Stimulated activated CD4-positive, alpha-beta T cell treated with anti-CD3 and anti-CD28 coated beads, Interleukin-1b, Interleukin-23, amount 100 ng/mL, for 1 hour (primary cell): ENCODE data around the gene CFAP45.
"Not testable (repeated sequence)": the region's sequence is repeated elsewhere in the genome, so short reads cannot be mapped to it uniquely, and the experiment has no call there.

Experiments used
- DNase-seq, 2 donors: peaks; one replicate each; pipeline ENCODE4 v3.0.0-alpha.2; 2020; ENCODE audit warnings: low read depth in 2 of 2

Gene CFAP45

DNA sequence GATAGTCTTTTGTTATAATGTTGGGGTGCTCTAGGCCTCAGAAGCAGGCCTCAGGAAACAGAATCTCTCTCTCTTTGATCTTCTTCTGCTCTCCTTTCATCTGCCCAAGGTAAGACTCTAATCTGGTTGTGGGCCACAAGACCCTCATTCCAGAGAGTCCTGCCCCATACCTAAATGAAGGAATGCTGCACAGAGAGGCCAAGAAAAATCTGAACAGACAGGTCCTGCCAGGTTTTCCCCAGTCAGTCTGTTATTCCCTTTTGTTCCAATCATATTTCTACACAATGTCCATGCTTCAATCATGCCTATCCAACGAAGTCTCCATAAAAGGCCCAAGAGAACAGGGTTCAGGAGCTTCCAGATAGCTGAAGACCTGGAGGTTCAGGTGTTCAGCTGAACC lies 7.0 kb upstream of the CFAP45 start:
- DNase-seq, result no peak

DNA sequence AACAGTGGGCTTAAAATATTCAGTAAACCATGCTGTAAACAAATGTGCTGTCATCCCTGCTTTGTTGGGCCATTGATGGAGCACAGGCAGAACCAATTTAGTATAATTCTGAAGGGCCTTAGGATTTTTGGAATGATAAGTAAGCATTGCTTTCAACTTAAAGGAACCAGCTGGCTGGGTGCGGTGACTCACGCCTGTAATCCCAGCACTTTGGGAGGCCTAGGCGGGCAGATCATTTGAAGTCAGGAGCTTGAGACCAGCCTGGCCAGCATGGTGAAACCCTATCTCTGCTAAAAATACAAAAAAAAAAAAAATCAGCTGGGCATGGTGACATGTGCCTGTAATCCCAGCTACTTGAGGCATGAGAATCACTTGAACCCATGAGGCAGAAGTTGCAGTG lies 4.1 kb upstream of the CFAP45 start:
- not testable (repeated sequence) for DNase-seq

DNA sequence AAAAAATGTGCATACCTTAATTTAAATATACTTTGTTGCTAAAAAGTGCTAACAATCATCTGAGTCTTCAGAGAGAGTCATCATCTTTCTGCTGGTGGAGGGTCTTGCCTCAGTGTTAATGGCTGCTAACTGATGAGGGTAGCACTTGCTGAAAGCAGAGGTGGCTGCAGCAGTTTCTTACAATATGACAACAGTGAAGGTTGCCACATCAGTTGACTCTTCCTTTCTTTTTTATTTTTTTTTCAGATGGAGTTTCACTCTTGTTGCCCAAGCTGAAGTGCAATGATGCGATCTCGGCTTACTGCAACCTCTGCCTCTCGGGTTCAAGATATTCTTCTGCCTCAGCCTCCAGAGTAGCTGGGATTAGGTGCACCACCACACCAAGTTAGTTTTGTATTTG lies 2.6 kb upstream of the CFAP45 start:
- DNase-seq, result no peak

DNA sequence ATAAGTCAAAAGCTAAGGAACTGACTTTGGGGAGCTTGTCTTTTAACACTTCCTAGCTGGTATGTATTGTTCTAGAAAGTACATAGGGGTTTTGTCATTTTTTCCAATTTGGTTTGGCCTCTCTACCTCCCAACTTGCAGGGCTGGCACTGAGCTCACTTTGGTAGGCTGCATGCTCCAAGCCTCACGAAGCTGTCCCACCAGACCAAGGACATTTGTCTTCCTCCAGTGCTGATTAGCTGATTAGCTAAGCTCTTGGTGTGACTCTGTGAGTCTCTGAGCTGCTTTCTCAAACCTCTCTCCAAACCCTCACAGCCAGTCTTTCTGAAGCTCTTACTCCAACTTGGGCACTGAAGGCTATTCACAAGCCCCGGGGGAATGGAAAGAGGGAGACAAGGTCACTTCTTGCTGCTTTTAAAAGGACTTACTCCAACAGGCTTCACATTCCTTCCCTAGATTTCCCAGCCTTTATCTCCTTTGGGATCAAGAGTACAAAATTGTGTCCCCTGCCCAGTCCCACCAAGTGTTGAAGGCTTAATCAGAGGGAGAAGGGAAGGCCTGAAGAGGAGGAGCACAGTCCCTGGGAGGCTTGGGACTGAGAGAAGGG lies 893 bp upstream of the CFAP45 start:
- no peak for DNase-seq

DNA sequence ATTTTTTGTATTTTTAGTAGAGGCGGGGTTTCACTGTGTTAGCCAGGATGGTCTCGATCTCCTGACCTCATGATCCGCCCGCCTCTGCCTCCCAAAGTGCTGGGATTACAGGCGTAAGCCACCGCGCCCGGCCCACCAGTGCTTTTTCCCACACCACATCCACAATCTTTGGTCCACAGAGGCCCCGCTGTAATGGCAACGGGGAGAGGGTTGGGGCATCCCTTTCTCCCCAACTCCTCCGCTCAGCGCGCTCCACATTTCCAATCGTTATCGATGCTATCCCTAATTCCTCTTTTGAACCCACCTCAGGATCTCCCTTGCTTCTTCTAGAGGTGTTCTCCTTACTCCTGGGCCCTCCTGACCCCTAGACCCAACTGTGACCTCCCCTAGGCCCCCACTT lies 331 bp downstream of the CFAP45 start:
- not testable (repeated sequence) for DNase-seq

DNA sequence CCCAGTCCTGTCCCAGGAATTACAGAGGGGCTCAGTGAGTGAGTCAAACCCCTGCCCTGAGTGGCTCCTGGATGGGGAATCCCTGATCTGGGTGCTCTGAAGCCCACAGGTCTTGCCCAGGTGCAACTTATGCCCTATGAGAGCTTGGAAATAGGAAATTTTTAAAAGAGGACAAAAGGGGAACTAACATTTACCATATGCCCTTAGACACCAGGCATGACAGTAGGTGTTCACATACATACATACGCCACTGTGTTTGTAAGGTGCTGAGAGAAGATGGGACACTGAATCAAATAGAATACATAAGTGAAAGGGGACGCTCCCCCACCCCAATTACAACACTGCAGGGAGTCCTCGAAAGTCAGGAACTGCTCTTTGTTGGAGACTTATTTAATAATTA lies 1.4 kb downstream of the CFAP45 start:
- DNase-seq, result no peak

DNA sequence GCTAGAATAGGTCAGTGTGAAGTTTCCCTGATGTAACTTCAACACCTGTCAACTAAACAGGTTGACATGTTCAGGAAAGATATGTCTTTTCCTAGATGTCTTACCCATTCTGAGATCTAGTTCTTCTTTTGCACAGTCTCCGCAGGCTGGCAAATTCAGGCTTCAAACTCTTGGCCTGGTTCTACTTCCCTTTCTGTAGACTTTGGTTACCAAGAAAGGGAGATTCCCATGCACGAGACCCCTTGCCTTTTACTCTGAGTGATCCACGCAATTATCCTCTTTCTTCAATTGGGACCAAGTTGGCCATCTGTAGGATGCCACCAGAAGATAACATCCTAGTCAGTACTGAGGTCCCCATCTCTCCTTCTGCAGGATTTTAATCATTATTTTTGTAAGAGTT lies 2.0 kb downstream of the CFAP45 start:
- DNase-seq, result no peak

DNA sequence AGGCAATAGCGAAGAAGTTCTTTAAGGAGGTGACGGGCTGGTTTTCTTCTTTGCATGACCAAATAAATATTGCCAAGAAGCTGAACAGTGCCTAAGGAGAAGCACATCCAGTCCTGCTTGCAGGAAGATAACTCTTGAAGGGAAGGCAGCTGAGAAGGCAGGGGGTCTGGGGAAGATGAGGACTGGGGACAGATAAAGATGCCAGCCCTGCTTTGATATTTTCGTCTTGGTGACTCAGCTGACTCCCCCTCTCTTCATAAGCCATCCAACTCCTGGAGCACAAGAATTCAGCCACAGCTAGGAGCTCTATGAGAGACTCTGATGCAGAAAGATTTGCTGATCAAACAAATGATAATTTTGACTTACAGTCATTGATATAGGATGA lies 3.4 kb downstream of the CFAP45 start:
- no peak for DNase-seq

DNA sequence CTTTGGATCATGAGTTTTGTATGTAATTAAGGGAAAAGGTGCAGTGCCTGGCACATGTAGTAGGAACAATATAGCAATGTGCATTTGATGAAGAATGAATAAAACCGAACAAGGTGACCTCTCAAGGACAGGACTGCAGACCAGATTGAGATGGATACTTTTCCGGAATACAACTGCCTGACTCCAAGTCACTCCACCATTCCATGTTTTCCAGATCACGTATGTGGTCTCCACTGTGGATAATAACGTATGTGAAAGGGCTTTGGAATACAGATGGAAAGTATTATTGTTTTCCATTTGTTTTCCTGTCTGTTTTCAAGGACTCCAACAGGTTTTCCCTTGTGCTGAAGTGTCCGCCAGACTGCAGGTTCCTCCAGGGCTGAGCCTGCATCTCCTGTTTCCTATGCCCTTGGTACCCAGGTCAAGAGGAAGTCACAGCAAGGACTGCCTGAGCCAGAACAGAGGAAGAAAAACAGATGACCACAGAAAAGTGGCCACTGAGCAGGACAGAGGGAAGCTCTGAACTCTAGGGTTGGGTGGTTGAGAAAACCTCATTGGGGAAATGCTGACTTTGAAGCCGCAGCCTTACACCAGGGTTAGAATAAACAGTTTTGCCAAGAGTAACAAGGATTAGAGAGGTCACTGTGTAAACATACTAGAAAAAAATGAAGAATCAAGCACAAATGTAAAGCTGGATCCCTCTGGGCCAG lies 4.0 kb downstream of the CFAP45 start:
- no peak for DNase-seq

DNA sequence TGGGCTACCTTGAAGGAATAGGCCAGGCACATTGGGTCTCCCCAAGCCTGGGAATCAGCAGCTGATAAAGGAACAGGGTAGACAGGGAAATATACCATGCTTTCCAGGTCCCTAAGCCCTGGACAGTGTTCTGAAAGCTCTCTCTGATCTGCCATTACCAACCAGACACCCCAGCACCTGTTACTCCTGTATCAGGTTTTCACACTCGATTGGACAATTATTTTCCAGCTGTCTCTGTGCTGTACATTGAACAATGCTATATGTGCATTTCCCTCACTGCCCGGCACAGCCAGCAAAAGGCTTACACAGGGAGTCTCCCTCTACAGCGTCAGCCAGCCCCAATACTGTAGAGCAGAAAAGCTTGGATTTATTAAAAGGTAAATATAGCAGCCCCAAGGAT lies 4.7 kb downstream of the CFAP45 start:
- DNase-seq, result no peak

DNA sequence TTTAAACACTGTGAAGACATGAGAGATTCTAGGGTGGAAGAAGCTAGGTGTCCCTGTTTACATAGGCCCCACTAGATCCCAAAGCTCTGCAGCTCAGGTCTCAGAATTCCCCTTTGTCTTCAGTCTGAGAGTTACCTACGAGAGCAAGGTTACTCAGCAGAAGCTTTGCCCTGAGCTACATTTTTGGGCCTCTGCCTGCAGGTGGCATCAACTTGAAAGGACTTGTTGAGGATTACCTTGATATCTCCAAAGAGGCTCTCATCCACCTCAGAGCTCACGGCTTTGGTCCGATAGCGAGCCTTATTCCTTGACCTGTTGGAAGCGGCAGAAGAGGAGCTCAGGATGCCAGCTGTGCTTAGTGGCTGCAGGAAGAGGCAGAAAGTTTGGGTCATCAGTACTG lies 7.0 kb downstream of the CFAP45 start:
- no peak for DNase-seq

DNA sequence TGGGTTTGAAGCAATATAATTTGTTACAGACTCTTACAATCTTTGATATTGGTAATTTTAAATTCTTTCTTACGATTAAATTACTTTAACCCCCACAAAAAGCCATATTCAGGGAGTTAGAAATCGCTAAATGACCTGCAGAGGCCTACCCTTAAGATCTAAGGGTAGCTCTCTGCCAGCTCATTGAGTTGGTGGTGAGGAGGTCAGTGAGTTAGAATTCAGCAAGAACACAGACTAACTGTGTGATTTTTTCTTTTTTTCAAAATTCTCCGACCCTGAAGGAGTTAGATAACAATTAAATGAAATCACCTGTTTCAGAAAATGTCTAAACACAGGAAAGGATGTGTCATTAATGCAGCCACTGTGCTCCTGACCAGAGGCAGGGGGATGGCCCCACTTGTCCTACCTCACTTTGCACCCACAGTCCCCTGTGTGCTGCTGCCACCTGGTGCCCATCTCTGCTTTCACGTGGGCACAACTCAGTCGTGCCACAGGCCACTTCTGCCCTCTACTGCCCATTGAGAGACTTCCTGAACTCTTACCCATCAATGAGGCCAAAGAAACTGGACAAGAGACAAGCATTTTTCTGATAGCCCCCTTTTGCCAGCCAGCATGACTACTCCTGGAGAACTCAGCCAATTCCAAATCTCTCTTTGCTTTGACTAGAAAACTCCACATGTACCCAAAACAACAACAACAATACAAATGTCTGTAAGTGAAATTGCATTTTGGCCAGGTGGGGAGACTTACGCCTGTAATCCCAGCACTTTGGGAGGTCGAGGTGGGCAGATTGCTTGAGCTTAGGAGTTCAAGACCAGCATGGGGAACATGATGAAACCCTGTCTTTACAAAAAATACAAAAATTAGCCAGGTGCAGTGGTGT lies 8.4 kb downstream of the CFAP45 start:
- peak; percentile 48 to 51 for DNase-seq

DNA sequence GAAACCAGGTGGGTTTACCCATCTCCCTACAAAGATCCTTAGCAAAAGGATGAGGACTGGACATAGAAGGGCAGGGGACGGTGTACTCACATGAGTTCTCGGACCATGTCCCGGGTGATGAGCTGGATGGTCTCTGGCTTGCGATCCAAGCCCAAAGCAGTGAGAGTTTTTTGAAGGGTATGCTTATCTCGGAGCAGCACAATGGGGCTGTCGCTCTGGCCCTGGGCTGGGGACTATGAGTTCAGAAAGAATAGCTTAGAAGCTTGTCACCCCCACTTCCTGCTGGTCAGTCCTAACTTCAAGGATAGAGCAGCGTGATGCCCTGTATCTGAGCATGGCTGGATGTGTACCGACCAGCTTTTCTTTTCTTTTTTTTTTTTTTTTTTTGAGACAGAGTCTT lies 9.6 kb downstream of the CFAP45 start:
- no peak for DNase-seq

DNA sequence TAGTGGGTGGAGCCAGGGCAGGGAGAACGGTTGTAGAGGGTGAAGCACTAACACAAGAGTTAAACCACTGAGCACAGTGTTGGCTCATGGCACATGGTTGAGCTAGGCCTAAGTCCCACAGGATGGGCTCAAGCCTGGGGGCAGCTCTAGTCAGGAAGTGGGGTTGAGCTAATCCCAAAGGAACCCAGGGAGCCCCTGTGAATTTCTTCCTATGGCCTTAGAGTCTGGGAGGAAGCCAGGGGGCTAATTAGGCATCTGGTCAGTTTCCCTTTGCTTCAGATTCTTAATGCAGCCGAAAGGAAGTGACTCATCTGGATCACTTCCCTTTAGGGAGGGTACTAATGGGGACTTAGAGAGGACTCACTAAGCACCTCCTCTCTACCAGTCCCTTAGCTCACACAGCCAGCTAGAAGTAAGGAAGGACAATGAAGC lies 10.1 kb downstream of the CFAP45 start:
- no peak for DNase-seq

DNA sequence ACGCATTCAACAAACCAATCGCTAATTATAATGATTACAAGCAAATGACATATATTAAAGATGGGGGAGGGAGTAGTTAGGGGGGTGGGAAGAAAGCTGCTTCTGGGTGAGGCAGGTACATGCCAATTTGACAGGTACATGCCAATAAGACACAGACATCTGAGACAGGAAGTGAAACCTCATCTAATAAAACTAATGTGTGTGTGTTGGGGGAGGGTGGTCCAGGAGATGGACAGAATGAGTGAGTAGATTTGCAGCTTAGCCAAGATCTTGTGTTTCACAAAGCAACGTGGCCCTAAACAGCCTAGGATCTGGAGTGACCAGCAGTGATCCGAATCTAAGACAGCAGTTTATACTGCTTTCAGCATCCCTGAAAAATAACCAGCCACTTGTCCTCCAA lies 10.8 kb downstream of the CFAP45 start:
- DNase-seq, result no peak

DNA sequence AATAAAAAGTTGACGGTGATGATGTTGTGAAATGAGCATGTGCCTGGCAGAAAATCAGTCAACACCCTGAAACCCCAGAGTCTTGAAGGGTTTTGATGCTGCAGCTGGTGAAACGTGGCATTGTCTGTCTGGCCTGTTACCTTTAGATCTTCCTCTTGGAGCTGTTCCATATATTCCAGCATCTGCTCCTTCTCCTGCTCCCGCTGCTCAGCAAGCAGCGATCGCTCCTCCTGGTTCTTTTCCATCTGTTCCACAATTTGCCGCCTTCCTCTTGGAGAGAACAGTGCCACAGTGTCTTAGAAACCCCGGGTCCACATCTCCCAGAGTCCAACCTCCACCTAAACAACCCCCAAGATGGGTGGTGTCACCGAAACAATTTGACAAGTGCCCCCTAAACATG lies 15.7 kb downstream of the CFAP45 start:
- no peak for DNase-seq

DNA sequence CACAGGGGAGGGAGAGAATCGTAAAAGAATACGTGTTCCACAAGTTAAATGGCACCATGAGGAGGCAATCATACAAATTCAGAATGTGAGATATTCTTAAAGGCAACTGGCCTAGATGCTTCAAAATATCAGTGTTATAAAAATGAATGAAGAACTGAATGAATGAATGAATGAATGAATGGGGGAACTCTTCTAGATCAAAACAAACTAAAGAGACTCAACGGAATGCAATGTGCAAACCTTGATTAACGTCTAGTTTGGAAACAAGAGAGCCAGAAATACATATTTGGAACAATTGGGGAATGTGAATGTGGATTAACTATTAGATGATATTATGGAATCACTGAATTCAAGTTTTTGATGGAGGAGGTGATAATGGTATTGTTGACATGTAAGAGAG lies 16.8 kb downstream of the CFAP45 start:
- no peak for DNase-seq

DNA sequence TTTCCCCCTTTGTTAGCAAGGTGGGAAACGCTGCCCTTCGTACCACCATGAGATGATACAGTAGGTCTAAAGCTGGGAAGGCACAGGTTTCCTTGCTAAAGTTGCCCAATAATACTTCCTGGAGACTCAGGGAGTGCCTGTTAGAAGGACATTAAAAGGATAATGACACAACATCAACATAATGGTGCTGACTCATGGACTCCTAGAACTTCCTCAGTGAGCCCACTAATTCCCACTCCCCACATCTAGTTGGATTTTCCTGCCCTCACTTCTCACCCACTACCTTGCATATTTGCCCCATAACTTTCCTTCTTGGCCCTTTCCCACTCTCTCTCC lies 17.5 kb downstream of the CFAP45 start:
- no peak for DNase-seq

DNA sequence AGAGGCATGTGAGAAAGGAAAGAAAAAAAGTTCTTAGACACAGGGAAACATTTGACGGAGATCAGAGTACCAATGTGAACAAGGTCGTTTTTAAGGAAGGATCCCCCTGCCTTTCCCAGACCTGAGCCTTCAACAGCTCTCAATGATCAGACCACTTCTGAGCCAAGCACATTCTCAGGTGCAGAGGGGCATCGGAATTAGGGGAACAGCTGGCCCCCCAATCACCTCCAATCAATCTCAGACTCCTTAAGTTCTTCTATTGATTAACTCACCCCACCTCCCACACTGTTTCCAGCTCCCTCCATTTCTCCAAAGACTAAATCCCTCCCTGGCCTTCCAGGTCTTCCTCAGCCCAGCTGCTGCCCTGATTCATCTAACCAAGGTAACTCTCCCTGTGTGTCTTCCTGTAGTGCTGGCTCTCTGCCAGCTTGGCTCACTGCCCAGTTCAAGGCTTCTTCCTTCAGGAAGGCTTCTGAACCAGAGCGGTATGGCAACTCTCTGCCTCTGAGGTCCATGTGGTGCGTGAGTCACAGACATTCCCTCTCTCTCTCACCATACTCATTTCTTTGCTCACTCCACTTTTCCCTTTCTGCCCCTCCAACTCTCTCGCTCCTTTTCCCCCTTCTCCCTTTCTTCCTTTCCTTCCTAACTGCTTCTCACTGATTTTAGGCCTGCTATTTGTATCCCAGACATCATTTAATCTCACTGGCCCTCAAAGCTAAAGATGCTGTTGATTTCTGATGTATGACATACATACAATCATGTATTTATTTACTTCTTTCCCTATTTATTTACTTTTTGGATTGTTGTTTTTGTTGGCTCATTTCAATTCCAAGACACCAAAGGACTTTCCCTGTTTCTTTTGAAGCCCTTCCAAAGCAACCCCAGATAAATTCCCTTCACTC lies 18.1 kb downstream of the CFAP45 start:
- DNase-seq, result no peak

DNA sequence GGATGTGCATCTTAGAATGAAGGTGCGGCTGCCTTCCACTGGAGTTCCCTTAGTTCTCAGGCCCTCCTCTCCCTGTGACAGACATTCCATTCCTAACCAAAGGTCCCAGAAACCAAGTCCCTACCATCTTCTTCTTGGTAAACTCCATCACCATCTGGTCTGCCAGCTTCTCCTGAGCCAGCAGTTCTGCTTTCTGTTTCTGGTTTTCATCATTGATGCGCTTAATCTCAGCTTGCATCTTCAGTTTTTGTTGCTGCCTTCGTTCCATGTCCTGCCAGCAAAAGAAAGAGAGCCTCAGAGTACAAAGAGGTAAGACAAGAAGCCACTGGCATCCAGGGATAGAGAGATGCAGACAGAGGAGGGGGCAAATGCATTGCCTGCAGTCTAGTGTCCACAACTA lies 19.5 kb downstream of the CFAP45 start:
- DNase-seq, result no peak

DNA sequence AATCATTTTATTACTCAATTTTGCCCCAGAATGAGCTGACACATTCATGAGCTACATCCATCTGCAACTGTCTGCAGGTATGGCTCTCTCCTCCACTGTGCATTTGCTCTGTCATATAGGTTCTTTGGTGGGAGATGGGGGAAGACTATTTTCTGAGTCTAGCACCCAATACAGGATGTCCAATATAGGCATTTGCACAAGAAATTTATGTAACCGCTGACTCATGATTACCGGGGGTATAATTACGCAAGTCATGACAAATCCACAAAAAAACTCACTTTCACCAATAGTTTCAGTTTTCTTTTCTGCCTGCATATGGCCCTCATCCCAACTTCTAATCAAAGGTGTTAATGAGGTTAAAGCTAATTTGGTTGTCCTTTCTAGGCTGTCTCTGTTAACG lies 20.0 kb downstream of the CFAP45 start:
- DNase-seq, result no peak

DNA sequence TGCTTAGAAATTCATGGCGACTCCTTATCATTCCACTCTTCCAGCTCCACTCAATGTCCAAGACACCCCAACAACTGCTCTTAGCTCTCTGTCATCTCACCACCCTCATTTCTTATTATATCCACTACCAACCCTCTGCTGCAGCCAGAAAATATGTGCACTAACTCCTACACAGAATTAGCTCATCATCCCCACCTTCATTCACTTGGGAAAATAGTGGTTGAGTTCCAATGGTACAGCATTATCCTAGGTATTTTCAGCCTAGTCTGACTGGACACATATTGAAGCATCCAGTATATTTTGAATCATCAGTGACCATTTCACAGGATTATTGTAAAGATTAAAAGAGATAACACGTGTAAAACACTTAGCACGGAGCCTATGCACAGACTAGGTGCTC lies 20.8 kb downstream of the CFAP45 start:
- no peak for DNase-seq
